Karpas-422 (cell line): ENCODE data around the gene ADAMTS14. TPM values are rescaled to one million over a fixed set of nuclear protein-coding genes. Genes with fewer than 3 reads are reported as not detected.

Experiments
- DNase-seq: peaks from one replicate; pipeline ENCODE4 v3.0.0-alpha.2; 2015
- H2AFZ ChIP-seq: fragments of 200-600 bp; sonication (generic); 2 replicates; pipeline ENCODE4 v1.6.1; 2014; ENCODE audit warnings: antibody characterized with exemption, low read length, mixed read lengths
- H3K27ac ChIP-seq: fragments of 200-600 bp; sonication (generic); 2 replicates; pipeline ENCODE4 v1.5.1; 2014; ENCODE audit warnings: mild to moderate bottlenecking, low read length, moderate library complexity
- H3K27me3 ChIP-seq: fragments of 200-600 bp; sonication (generic); 2 replicates; pipeline ENCODE4 v1.6.1; 2014; ENCODE audit warnings: low read length, mixed read lengths
- H3K36me3 ChIP-seq: fragments of 200-600 bp; sonication (generic); 2 replicates; pipeline ENCODE4 v1.6.1; 2014; ENCODE audit warnings: low read length, mixed read lengths; ENCODE audit not compliant: insufficient read depth
- H3K4me1 ChIP-seq: fragments of 200-600 bp; sonication (generic); 2 replicates; pipeline ENCODE4 v1.6.1; 2014; ENCODE audit warnings: mild to moderate bottlenecking, low read length, mixed read lengths
- H3K4me2 ChIP-seq: fragments of 200-600 bp; sonication (generic); 2 replicates; pipeline ENCODE4 v1.6.1; 2014; ENCODE audit warnings: low read length, low read depth, mild to moderate bottlenecking; ENCODE audit not compliant: poor library complexity, severe bottlenecking
- H3K4me3 ChIP-seq: fragments of 200-600 bp; sonication (generic); 2 replicates; pipeline ENCODE4 v1.5.1; 2014; ENCODE audit warnings: mild to moderate bottlenecking, antibody characterized with exemption, low read length, mixed read lengths
- H3K79me2 ChIP-seq: fragments of 200-600 bp; sonication (generic); 2 replicates; pipeline ENCODE4 v1.6.1; 2014; ENCODE audit warnings: mild to moderate bottlenecking, low read length, mixed read lengths
- H3K9ac ChIP-seq: fragments of 200-600 bp; sonication (generic); 2 replicates; pipeline ENCODE4 v1.6.0; 2014; ENCODE audit warnings: low read length
- H3K9me2 ChIP-seq: fragments of 200-600 bp; sonication (generic), shearing (Covaris generic); replicated peaks from 2 replicates; pipeline ENCODE4 v1.6.0; 2014; ENCODE audit warnings: mild to moderate bottlenecking, low read length, moderate library complexity; ENCODE audit not compliant: insufficient read depth
- H3K9me3 ChIP-seq: fragments of 300-700, 200-600 bp; sonication (generic); 2 replicates; pipeline ENCODE4 v1.6.1; 2014; ENCODE audit warnings: low read length, mixed read lengths
- H4K20me1 ChIP-seq: fragments of 200-600 bp; sonication (generic); 2 replicates; pipeline ENCODE4 v1.6.1; 2014; ENCODE audit warnings: mild to moderate bottlenecking, antibody characterized with exemption, low read length, low read depth; ENCODE audit not compliant: insufficient read depth
- total RNA-seq: library from RNA; depleted of rRNA; stranded (reverse); fragments of >200 nt; shearing (Covaris generic); gene quantifications from 2 replicates; pipeline ENCODE4 v1.2.3, GENCODE V29; 2014; ENCODE audit warnings: low replicate concordance

ADAMTS14 gene
- total RNA-seq, 1 experiment from 2014 or later: not detected

GRCh38 chr10:70651661-70652060 lies 20.6 kb upstream of the ADAMTS14 start:
- Histone ChIP-seq H4K20me1 (no peaks in the 10 kb centered on the region), H3K4me1 (peaks cover 16% of the 10 kb centered on the region), H3K79me2 (no peaks in the 10 kb centered on the region), H3K9me2 (no peaks in the 10 kb centered on the region), H3K9me3 (peaks cover 3% of the 10 kb centered on the region; the same call in 1 of the 2 replicates), H3K4me2 (no peak overlapping the region), H3K9ac (no peak overlapping the region), H3K27me3 (no peaks in the 10 kb centered on the region; the same call in 1 of the 2 replicates), H3K27ac (no peak overlapping the region), H3K4me3 (no peak overlapping the region), H3K36me3 (no peaks in the 10 kb centered on the region), H2AFZ (no peak overlapping the region)
- peak; percentile 49 for DNase-seq

- no peaks in the 10 kb centered on the region for H3K36me3 ChIP-seq
- no peak overlapping the region for H3K9ac ChIP-seq
- no peaks in the 10 kb centered on the region for H4K20me1 ChIP-seq
- H2AFZ ChIP-seq: no peak overlapping the region
- peaks cover 21% of the 10 kb centered on the region for H3K4me1 ChIP-seq
- H3K79me2 ChIP-seq: no peaks in the 10 kb centered on the region
- peaks cover 3% of the 10 kb centered on the region; the same call in 1 of the 2 replicates for H3K9me3 ChIP-seq
- no peak overlapping the region for H3K27ac ChIP-seq
- H3K4me3 ChIP-seq: no peak overlapping the region
- no peaks in the 10 kb centered on the region; the same call in 1 of the 2 replicates for H3K27me3 ChIP-seq
- H3K9me2 ChIP-seq: no peaks in the 10 kb centered on the region
- peak; percentile 74 for DNase-seq
- H3K4me2 ChIP-seq: peak overlapping the region; percentile 20
These were observed 19.3 kb upstream of the ADAMTS14 start for GRCh38 chr10:70652761-70653657.

GRCh38 chr10:70655316-70655715 lies 17.0 kb upstream of the ADAMTS14 start:
- H4K20me1 ChIP-seq: no peaks in the 10 kb centered on the region

GRCh38 chr10:70656489-70656888 lies 15.8 kb upstream of the ADAMTS14 start:
- peak; percentile 71 for DNase-seq
- no peak overlapping the region for H3K4me3 ChIP-seq
- H3K27ac ChIP-seq: no peak overlapping the region
- H3K9me2 ChIP-seq: no peaks in the 10 kb centered on the region
- H3K4me2 ChIP-seq: no peak overlapping the region
- peaks cover 21% of the 10 kb centered on the region for H3K4me1 ChIP-seq
- H3K36me3 ChIP-seq: no peaks in the 10 kb centered on the region
- H3K27me3 ChIP-seq: no peaks in the 10 kb centered on the region
- H4K20me1 ChIP-seq: no peaks in the 10 kb centered on the region
- no peaks in the 10 kb centered on the region for H3K9me3 ChIP-seq
- H3K9ac ChIP-seq: no peak overlapping the region
- no peak overlapping the region for H2AFZ ChIP-seq
- H3K79me2 ChIP-seq: no peaks in the 10 kb centered on the region

More at GRCh38 chr10:70655316-70655715, 17.0 kb upstream of the ADAMTS14 start:
- Histone ChIP-seq H3K27ac (no peak overlapping the region), H3K9ac (no peak overlapping the region), H2AFZ (no peak overlapping the region), H3K4me3 (no peak overlapping the region), H3K9me2 (no peaks in the 10 kb centered on the region), H3K36me3 (no peaks in the 10 kb centered on the region), H3K27me3 (no peaks in the 10 kb centered on the region), H3K4me2 (no peak overlapping the region), H3K9me3 (no peaks in the 10 kb centered on the region), H3K79me2 (no peaks in the 10 kb centered on the region), H3K4me1 (peaks cover 21% of the 10 kb centered on the region)
- no peak for DNase-seq

- Histone ChIP-seq H3K9me2 (no peaks in the 10 kb centered on the region), H3K4me2 (no peak overlapping the region), H3K27ac (no peak overlapping the region), H3K9me3 (no peaks in the 10 kb centered on the region), H4K20me1 (no peaks in the 10 kb centered on the region), H3K4me3 (no peak overlapping the region), H3K79me2 (no peaks in the 10 kb centered on the region), H3K9ac (no peak overlapping the region), H3K27me3 (no peaks in the 10 kb centered on the region), H3K36me3 (no peaks in the 10 kb centered on the region), H2AFZ (no peak overlapping the region), H3K4me1 (peaks cover 21% of the 10 kb centered on the region)
- no peak for DNase-seq
These were observed 15.3 kb upstream of the ADAMTS14 start for GRCh38 chr10:70657041-70657440.

- no peak overlapping the region for H2AFZ ChIP-seq
- no peaks in the 10 kb centered on the region for H3K27me3 ChIP-seq
- no peak for DNase-seq
- H4K20me1 ChIP-seq: no peaks in the 10 kb centered on the region
- H3K27ac ChIP-seq: no peak overlapping the region
- no peaks in the 10 kb centered on the region for H3K36me3 ChIP-seq
- no peak overlapping the region for H3K4me2 ChIP-seq
- peaks cover 10% of the 10 kb centered on the region for H3K4me1 ChIP-seq
- no peaks in the 10 kb centered on the region for H3K79me2 ChIP-seq
- no peaks in the 10 kb centered on the region for H3K9me3 ChIP-seq
- no peak overlapping the region for H3K4me3 ChIP-seq
- H3K9me2 ChIP-seq: no peaks in the 10 kb centered on the region
- no peak overlapping the region for H3K9ac ChIP-seq
These were observed 13.6 kb upstream of the ADAMTS14 start for GRCh38 chr10:70658582-70659136.

- peaks cover 10% of the 10 kb centered on the region; the same call in 1 of the 2 replicates for H3K4me1 ChIP-seq
- DNase-seq: no peak
- no peak overlapping the region for H3K9ac ChIP-seq
- H3K27ac ChIP-seq: no peak overlapping the region
- no peak overlapping the region for H2AFZ ChIP-seq
- H3K36me3 ChIP-seq: no peaks in the 10 kb centered on the region
- H3K9me2 ChIP-seq: no peaks in the 10 kb centered on the region
- H3K27me3 ChIP-seq: no peaks in the 10 kb centered on the region
- no peaks in the 10 kb centered on the region for H4K20me1 ChIP-seq
- H3K79me2 ChIP-seq: no peaks in the 10 kb centered on the region
- H3K4me3 ChIP-seq: no peak overlapping the region
- H3K4me2 ChIP-seq: no peak overlapping the region
- no peaks in the 10 kb centered on the region for H3K9me3 ChIP-seq
These were observed 13.0 kb upstream of the ADAMTS14 start for GRCh38 chr10:70659306-70659705.

GRCh38 chr10:70660722-70661121 lies 11.6 kb upstream of the ADAMTS14 start:
- no peak overlapping the region for H3K9ac ChIP-seq
- no peaks in the 10 kb centered on the region for H3K36me3 ChIP-seq
- no peak overlapping the region for H3K4me3 ChIP-seq
- H3K9me3 ChIP-seq: no peaks in the 10 kb centered on the region
- no peaks in the 10 kb centered on the region for H3K9me2 ChIP-seq
- no peaks in the 10 kb centered on the region for H3K79me2 ChIP-seq
- no peak overlapping the region for H2AFZ ChIP-seq
- DNase-seq: no peak
- no peak overlapping the region for H3K27ac ChIP-seq
- H3K27me3 ChIP-seq: no peaks in the 10 kb centered on the region
- no peaks in the 10 kb centered on the region for H4K20me1 ChIP-seq
- no peak overlapping the region for H3K4me2 ChIP-seq
- H3K4me1 ChIP-seq: peaks cover 10% of the 10 kb centered on the region; the same call in 1 of the 2 replicates
